ENCODE results near the gene KIAA1671.

KIAA1671 gene

GRCh38 chr22:25048659-25049647, 96.4 kb downstream of the KIAA1671 start:
- DNase-seq = peak; percentile 80 to 82

GRCh38 chr22:25049770-25050169, 97.3 kb downstream of the KIAA1671 start:
- DNase-seq = no peak

DNA sequence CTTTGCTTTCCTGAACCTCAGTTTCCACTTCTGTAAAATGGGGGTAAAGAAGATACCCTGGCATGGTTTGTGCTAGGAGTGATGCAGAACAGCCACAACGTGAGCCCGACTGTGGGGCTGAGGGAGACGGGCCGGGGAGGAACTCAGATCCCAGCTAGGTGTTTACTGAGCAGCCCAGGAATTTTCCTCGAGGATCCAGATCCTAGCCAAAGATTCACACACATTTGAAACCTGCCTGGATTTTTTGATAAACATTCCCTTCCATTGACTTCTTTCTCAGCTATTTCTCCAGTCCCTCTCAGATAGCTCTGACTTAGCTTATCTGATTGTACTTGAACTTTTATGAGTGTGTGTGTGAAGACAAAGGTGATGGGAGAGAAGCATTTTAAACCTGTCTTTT, 98.0 kb downstream of the KIAA1671 start:
- no peak for DNase-seq

- no peak for DNase-seq
Observed at GRCh38 chr22:25051073-25051472, 98.6 kb downstream of the KIAA1671 start.

- DNase-seq = no peak
Observed at GRCh38 chr22:25051983-25052710, 99.6 kb downstream of the KIAA1671 start.

- no peak for DNase-seq
Observed at GRCh38 chr22:25053153-25053805, 100.8 kb downstream of the KIAA1671 start.

GRCh38 chr22:25054943-25055511, 102.5 kb downstream of the KIAA1671 start:
- peak; percentile 63 to 73 for DNase-seq

GRCh38 chr22:25057013-25057881, 104.7 kb downstream of the KIAA1671 start:
- DNase-seq = peak; percentile 86 to 90

DNA sequence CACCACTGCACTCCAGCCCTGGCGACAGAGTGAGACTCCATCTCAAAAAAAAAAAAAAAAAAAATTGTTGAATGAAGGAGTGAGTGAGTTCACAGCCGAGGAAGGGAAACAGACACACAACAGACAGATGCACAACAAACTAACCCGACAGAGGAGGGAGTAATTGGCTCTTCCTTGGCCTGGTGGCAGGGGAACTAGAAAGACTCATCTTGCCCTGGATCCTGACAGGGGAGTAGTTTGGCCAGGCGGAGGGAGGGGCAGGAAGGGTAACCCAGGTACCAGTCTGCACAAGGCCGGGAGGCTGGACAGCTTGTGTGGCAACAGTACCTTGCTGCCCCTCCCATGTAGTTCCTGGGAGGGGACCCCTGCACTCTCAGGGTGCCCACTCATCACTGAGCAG, 106.9 kb downstream of the KIAA1671 start:
- no peak for DNase-seq

DNA sequence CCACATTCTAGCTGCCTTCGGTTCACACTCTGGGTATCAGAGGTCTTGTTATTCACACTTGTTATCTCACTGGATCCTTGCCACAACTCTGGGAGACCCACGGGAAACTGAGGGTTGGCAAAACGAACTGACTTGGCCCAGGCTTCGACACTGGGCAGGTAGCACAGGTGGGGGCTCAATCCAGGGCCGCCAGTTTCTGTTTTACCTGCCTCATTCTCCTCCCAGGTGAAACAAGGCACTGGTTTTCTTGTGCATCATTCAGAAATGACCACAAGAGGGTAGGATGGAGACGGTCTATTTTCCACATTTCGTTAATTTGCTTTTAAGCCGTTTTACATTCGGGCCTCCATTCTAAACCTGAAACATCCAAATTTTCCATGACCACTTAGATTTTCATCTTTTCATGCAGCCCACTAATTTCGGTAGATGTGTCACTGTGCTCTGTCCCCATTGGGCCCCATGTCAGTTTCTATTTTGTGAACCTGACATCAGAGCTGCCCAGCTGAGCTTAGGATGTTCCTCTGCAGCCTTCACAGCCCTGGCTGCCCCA, 108.1 kb downstream of the KIAA1671 start:
- DNase-seq = peak; percentile 52 to 53

DNA sequence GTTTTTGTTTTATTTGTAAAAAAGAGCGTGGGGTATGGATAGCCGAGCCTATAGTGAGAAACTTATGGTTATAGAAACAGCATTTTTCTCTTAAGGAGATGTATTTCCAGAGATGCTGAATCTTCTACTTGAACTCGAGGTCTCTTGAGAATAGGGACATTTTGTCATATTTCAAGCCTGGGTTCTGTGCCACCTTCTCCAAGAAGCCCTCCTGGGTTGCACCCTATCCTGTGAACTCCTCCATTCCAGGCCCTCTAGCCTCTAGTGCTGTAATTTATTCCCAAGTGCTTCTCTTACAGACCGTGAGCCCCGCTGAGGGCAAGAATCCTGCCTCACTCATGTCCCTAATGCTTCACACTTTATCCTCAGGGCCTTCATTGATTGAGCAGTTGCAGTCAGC, 108.6 kb downstream of the KIAA1671 start:
- no peak for DNase-seq

- DNase-seq = no peak
Observed at GRCh38 chr22:25061605-25062376, 109.3 kb downstream of the KIAA1671 start.

DNA sequence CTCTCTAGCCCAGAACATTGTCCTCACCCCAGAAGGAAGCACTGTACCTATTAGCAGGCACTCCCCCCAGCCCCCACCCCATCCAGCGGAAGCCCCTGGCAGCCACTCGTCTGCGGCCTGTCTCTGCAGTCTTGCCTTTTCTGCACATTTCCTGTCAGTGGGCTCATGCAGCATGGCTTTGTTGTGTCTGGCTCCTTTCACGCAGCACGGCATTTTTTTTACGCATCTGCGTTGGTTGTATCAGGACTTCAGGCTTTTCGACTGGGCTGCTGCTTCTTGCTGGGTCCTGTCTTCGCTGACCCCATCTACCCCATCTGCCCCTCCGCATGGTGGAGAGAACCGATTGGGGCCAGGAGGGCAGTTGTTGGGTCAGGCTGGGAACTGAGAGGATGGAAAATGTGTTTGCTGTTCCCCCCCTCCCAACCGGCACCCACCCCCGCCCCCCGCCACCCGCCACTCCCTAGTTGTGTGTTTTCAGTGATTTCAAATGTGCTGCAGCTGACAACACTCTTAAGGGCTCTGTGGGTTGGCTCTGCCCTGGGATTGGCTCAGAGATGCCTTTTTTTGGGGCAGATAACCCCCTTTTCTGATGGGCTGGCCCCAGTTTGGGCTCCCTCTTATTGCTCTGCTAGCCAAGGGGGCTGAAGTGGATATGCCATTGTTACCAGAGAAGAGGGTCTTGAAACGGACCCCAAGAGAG, 110.0 kb downstream of the KIAA1671 start:
- peak; percentile 43 to 58 for DNase-seq

DNA sequence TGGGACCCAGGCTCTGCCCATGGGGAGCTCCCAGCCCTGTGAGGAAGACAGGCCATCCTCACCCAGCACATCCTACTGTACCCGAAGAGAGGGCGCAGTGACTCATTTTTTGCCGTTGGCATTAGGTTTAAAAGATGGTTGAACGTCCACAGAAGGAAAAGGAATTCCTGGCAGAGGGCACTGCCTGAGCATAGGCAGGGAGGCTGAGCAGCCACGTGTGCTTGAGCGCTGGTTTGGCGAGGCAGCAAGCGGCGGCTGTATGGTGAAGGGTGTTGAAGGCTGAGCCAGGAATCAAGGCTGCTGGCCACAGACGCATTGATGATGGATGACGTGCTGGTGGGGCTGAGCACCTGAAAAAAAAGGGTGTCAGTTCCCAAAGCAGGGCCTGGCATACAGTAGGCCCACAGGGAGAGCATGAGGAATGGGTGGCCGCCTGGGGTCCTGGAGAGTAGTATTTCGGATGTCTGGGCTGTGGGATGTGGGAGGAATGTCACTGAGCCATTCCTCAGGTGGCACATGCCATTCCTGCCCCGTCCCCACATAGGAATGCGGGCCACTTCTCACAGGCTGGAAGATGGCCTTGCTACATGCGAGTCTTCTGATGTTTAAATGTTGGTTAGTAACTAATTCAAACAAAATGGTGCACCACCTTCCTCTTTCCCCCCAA, 112.5 kb downstream of the KIAA1671 start:
- DNase-seq = no peak

DNA sequence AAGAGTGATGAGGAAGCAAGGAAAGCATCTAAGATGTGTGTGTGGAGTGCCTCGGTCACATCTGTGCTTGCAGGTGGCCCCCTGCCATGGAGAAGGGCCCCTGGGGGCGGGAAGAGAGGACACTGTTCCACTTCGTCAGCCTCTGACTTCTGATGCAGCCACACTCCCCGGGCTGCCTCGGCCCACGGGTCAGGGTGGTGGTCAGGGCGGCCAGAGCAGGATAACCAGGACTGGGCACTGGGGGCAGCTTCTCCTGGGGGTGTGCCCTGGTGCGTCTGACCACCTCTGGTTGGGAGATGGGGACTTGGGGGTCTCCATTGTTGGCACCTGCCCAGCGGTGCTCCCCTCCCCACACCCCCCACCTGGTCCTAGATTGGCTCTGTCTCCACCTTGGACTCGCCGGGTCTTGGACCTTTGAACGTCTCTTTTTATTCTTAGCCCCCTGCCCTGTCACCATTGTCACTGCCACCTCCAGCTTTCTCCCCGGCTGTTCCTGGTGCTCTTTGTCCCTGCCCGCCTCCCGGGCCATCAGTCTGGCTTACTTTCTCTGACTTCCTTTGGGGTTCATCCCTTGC, 114.4 kb downstream of the KIAA1671 start:
- DNase-seq = no peak

DNA sequence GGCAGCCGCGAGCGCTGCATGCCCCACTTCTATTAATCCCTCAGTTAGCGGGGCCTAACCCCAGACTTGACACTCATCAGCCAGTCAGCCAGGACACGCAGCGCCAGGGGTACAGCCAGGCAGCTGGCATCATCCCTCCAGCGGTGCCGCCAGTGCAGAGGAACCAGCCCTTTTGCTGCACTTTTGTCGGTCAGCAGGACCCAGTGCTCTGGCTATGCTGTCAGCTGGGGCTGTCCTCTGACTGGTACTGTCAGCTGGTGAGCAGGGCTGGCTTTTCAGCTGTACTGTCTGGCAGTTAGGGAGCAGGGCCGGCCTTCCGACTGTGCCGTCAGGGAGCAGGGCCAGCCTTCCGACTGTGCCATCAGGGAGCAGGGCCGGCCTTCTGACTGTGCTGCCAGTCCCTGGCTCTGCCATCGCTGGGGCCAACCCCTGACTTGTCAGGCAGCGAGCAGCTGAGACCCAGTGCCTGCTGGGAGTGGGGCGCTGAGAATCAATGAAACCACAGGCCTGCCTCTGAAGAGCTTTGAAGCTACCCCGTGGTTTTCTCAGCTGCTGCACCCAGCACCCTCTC, 115.4 kb downstream of the KIAA1671 start:
- peak; percentile 68 to 70 for DNase-seq

DNA sequence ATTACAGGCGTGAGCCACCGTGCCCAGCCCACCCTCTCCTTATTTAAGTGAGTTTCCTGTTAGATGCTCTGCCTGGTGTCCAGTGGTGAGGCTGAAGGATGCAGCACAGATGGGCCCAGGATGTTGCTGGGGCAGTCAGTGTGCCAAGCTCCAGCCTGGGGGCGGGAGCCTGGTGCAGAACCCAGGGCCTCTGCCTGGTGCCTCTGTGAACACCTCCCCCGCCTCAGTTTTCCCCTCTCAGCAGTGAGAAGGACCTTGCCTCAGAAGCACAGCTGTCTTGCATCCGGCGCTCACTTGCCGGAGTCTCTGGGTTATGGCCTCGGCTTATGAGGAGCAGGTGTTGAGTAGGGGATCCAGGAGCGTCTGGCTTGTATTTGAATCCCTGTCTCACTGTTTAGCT, 116.2 kb downstream of the KIAA1671 start:
- peak; percentile 41 to 50 for DNase-seq

- DNase-seq = no peak
Observed at GRCh38 chr22:25069426-25069757, 116.9 kb downstream of the KIAA1671 start.

Data from stimulated activated CD4-positive, alpha-beta T cell treated with anti-CD3 and anti-CD28 coated beads, Interleukin-2, amount 100 ng/mL, for 24 hours (primary cell).